Activated T-helper 2 cell treated with anti-CD3 and anti-CD28 coated beads, Interferon-gamma antibody, Interleukin-2, Interleukin-4, amounts not matched to agents 10 μg/mL and 5 μg/mL and 100 μg/mL, durations not matched to agents 14 hours and 24 hours and 36 hours (primary cell): ENCODE results near the gene MARCHF3. TPM values are rescaled to one million over a fixed set of nuclear protein-coding genes. Genes with fewer than 3 reads are reported as not detected.
A peak's percentile ranks its signal among the peaks of the same experiment; 100 is the strongest.
"Not testable (repeated sequence)": the region's sequence is repeated elsewhere in the genome, so short reads cannot be mapped to it uniquely, and the experiment has no call there.

ENCODE experiments used
- DNase-seq: peaks from one replicate; pipeline ENCODE4 v3.0.0; 2021; ENCODE audit warnings: low spot score
- H3K27ac Mint-ChIP-seq: one replicate; pipeline ENCODE4 v1.8.0; 2021; ENCODE audit warnings: mixed read lengths
- H3K27me3 Mint-ChIP-seq: one replicate; pipeline ENCODE4 v1.8.0; 2021; ENCODE audit warnings: low read depth, mixed read lengths
- H3K36me3 Mint-ChIP-seq: one replicate; pipeline ENCODE4 v1.8.0; 2021; ENCODE audit warnings: low read depth, mixed read lengths
- H3K4me1 Mint-ChIP-seq: one replicate; pipeline ENCODE4 v1.8.0; 2021; ENCODE audit warnings: low read depth, mixed read lengths
- H3K4me3 Mint-ChIP-seq: one replicate; pipeline ENCODE4 v1.8.0; 2021; ENCODE audit warnings: low read depth, mild to moderate bottlenecking, moderate library complexity, mixed read lengths
- H3K9me3 Mint-ChIP-seq: one replicate; pipeline ENCODE4 v1.8.0; 2021; ENCODE audit warnings: mixed read lengths
- intact Hi-C: fragments of 100-400 bp; cut with micrococcal nuclease; formaldehyde crosslinking; loops from one replicate; pipeline ENCODE4 v1.15.1; 2023
- total RNA-seq: library from RNA; stranded (reverse); gene quantifications from 2 replicates; pipeline ENCODE4 v1.2.3, GENCODE V29; 2022

The MARCHF3 gene
- total RNA-seq, 1 donor from 2014 or later = 1.9 TPM

DNA sequence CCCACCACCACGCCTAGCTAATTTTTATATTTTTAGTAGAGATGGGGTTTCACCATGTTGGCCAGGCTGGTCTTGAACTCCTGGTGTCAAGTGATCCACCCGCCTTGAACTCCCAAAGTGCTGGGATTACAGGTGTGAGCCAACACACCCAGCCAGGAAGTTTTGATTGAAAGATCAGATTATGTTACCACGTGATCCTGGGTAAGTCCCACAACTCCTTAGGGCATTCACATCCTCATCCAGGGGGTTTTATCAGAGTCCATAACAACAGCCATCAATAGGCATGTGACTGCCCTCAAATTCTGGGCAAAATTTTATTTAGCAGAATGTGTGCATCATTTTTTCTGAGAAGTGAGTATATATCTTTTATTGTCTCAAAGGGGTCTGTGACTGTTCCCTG is 25.1 kb downstream of the MARCHF3 start:
- H3K27me3 Mint-ChIP-seq, H3K4me3 Mint-ChIP-seq, H3K27ac Mint-ChIP-seq, DNase-seq, intact Hi-C loops, H3K36me3 Mint-ChIP-seq, H3K4me1 Mint-ChIP-seq, H3K9me3 Mint-ChIP-seq: not testable (repeated sequence)

DNA sequence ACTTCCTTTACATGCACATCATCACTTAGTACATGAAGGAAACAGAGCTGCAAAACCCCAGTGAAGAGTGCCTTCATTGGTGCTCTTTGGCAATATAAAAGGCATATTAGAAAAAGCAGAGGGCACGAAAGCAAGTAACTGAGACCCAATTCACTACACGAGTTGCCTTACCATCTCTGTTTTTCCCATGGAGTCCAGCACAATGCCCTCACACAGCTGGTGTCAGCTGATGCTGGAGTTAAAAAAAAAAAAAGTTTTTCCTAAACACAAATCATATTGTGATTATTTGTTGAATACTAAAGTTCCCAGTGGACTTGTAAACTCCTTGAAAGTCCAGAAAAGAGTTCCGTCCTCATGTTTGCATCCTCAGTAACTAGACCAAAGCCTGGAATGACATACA is 25.6 kb downstream of the MARCHF3 start:
- intact Hi-C loops = no loop called here

DNA sequence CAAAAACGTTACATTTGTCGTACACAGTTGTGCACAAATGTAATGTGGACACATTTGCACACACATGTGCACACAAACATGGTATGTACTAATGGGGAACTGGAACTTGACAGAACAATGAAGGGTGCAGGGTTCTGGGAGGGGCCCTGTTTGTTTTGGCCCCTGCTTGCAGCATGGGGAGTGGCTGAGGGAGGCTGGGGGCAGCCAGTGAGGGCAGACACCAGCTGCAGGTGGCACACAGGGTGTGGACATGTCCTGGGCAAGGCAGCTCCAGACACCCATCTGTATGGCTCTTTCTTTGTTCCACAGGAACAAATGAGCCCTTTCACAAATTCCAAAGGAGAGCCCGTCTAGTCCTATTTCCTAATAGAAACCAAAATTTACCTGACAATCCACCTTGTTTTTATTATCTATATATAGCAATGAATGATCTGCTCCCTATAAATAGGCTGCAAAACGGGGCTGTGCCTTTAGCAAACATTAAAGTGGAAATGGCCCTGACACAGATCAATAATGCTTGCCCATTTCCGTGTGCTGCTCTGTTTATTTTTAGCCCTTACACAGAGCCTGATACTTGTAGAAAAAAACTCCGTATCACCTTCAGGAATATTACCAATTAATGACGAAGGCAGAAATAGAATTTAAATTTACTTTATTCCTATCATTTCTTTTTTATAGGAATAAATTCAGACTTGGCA is 26.4 kb downstream of the MARCHF3 start:
- no peaks in the 10 kb centered on the region for H3K27me3 Mint-ChIP-seq
- no peak for DNase-seq
- no peak overlapping the region for H3K27ac Mint-ChIP-seq
- no peaks in the 10 kb centered on the region for H3K36me3 Mint-ChIP-seq
- H3K4me3 Mint-ChIP-seq = no peak overlapping the region
- intact Hi-C loops = no loop called here
- H3K4me1 Mint-ChIP-seq = no peaks in the 10 kb centered on the region
- H3K9me3 Mint-ChIP-seq = no peaks in the 10 kb centered on the region

More for the DNA sequence above, 25.6 kb downstream of the MARCHF3 start:
- H3K9me3 Mint-ChIP-seq = no peaks in the 10 kb centered on the region
- H3K4me1 Mint-ChIP-seq = peaks cover 2% of the 10 kb centered on the region
- H3K36me3 Mint-ChIP-seq = no peaks in the 10 kb centered on the region
- no peak for DNase-seq
- H3K4me3 Mint-ChIP-seq = no peak overlapping the region
- no peaks in the 10 kb centered on the region for H3K27me3 Mint-ChIP-seq
- H3K27ac Mint-ChIP-seq = no peak overlapping the region

DNA sequence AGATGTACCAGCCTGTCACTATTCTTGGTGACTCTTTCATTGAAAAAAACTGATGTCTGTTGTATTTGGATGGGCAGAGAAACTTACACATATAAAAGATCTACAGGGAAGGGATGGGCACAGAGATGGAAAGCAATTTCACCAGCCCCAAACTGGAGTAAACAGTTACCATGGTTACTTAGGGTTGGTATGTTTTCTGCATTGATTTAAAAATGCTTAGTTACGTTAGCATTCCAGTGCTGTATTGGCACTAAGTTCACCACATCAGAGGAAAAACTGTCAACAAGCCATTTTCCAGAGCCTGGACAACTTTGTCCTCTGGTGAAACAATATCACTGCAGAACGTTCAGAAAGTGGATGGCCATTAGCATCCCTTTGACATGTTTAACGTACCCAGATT is 28.0 kb downstream of the MARCHF3 start:
- DNase-seq = no peak
- no peaks in the 10 kb centered on the region for H3K9me3 Mint-ChIP-seq
- H3K4me1 Mint-ChIP-seq = no peaks in the 10 kb centered on the region
- no peaks in the 10 kb centered on the region for H3K27me3 Mint-ChIP-seq
- no peak overlapping the region for H3K27ac Mint-ChIP-seq
- no peak overlapping the region for H3K4me3 Mint-ChIP-seq
- no peaks in the 10 kb centered on the region for H3K36me3 Mint-ChIP-seq
- intact Hi-C loops = no loop called here

DNA sequence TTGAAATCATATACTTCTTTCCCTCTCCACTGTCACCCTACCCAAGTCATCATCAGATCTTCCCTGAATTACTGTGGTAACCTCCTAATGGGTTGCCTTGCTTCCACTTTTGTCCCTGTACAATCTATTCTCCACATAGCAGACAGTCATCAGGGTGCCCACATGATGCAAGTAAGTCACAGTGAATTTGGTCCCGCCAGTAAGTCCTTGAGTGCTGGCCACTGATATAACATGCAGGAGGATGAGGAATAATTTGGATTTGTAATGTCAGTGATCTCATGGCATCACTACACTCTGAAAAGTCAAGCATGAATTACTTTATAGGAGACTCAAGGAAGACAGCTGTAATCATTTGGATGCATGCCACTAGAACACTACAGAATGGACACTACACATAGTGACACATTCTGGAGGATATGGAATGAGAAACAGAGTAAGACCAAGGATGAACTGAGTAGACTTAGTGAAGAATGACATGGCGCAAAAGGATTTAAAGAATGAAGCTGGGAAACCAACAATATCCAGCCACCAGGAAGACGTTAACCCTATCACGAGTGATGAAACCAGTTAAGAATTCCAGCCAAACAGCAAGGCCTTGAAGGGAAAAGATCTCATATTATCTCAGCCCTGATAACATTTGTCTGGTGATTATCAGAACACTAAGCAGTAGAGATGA is 28.6 kb downstream of the MARCHF3 start:
- no peak overlapping the region for H3K4me3 Mint-ChIP-seq
- no peaks in the 10 kb centered on the region for H3K4me1 Mint-ChIP-seq
- no peaks in the 10 kb centered on the region for H3K9me3 Mint-ChIP-seq
- H3K36me3 Mint-ChIP-seq = no peaks in the 10 kb centered on the region
- H3K27me3 Mint-ChIP-seq = no peaks in the 10 kb centered on the region
- intact Hi-C loops = no loop called here
- H3K27ac Mint-ChIP-seq = no peak overlapping the region
- no peak for DNase-seq

DNA sequence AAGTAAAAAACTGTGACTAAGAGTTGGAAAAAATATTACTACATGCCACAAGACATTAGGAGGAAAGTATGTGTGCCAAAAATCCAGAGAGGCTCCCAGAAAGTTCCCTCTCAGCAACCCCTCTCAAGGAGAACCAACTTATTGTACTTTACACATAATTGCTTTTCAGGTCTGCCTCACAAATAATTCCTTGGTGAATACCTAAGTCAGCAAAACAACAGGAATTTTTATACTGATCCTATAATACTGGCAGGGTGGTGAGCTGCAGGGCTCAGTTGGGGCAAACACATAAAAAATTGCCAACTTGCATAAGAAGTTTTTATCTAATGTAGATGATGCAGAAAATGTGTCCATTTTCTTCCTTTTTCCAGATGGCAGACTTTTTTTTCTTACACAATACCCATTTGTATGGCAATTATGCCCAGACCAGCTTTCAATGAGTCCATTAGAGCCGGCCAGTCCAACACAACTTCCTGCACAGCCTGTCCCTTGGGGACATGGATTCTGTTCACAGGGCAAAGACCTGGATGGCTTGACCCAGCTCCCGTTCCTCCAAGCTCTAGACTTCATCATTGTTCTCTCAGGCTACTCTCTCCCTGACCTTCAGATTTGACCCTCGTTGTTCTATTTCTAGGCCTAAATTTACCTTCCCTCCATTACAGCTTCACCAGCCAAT is 31.3 kb downstream of the MARCHF3 start:
- Mint-ChIP-seq H3K27ac (no peak overlapping the region), H3K36me3 (no peaks in the 10 kb centered on the region), H3K4me3 (no peak overlapping the region), H3K4me1 (no peaks in the 10 kb centered on the region), H3K27me3 (no peaks in the 10 kb centered on the region), H3K9me3 (no peaks in the 10 kb centered on the region)
- intact Hi-C loops = no loop called here
- DNase-seq = no peak

DNA sequence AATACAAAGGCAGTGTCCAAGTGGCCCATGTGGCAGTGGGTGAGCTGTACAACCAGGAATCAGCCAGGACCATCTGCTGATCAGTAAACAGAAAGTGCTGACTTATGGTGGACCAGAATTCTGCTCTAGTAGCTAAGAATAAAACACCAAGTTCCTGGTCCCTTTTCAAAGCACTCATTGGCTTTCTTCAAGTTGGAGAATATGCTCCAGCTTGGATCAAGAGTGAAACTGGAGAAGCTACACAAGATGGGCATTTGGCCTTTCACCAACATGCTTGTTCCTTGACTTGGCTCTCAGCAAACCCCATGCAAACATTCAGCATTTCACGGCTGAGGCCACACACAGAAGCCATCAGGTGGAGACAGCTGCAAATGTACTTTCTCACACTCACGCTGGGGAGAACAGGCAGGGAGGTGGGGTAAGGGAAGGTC is 32.1 kb downstream of the MARCHF3 start:
- DNase-seq = no peak
- no peak overlapping the region for H3K27ac Mint-ChIP-seq
- H3K9me3 Mint-ChIP-seq = no peaks in the 10 kb centered on the region
- H3K4me1 Mint-ChIP-seq = no peaks in the 10 kb centered on the region
- H3K4me3 Mint-ChIP-seq = no peak overlapping the region
- intact Hi-C loops = no loop called here
- H3K27me3 Mint-ChIP-seq = no peaks in the 10 kb centered on the region
- no peaks in the 10 kb centered on the region for H3K36me3 Mint-ChIP-seq

DNA sequence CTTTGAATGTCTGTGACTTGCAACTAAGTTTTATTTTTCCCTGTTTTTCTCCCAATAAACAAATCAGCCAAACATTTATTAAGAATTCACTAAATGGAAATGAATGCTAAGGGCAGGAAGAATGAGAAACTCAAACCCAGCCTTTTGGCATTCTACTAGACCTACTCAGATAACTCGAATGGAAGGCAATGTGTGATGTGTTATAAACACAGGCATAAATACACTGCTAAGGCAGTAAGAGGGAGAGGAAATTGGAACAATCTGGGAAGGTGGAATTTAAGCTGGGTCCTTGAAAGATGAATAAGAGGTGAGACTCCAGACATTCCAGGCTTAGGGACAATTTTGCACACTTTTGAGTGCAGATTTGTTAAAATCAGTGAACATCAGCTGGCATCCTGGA is 34.7 kb downstream of the MARCHF3 start:
- intact Hi-C loops = no loop called here
- H3K36me3 Mint-ChIP-seq = no peaks in the 10 kb centered on the region
- no peak for DNase-seq
- H3K4me1 Mint-ChIP-seq = no peaks in the 10 kb centered on the region
- no peaks in the 10 kb centered on the region for H3K27me3 Mint-ChIP-seq
- H3K9me3 Mint-ChIP-seq = peaks cover 4% of the 10 kb centered on the region
- H3K27ac Mint-ChIP-seq = no peak overlapping the region
- no peak overlapping the region for H3K4me3 Mint-ChIP-seq

DNA sequence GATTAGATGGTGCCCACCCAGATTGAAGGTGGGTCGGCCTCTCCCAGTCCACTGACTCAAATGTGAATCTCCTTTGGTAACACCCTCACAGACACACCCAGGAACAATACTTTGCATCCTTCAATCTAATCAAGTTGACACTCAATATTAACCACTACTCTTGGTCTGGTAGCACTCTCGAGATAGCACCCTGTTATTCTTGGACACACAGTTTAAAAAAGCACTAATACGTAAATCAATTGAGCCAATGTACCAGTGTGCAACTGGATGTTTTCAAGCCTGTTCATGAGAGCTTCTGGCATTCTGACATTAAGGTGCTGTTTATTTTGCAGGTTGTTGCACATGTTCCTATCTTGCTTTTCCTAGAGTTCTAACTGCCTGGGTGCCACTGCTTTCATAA is 35.3 kb downstream of the MARCHF3 start:
- peaks cover 7% of the 10 kb centered on the region for H3K9me3 Mint-ChIP-seq
- H3K4me3 Mint-ChIP-seq = no peak overlapping the region
- H3K27me3 Mint-ChIP-seq = no peaks in the 10 kb centered on the region
- DNase-seq = no peak
- no peaks in the 10 kb centered on the region for H3K4me1 Mint-ChIP-seq
- H3K36me3 Mint-ChIP-seq = no peaks in the 10 kb centered on the region
- no peak overlapping the region for H3K27ac Mint-ChIP-seq
- intact Hi-C loops = no loop called here

DNA sequence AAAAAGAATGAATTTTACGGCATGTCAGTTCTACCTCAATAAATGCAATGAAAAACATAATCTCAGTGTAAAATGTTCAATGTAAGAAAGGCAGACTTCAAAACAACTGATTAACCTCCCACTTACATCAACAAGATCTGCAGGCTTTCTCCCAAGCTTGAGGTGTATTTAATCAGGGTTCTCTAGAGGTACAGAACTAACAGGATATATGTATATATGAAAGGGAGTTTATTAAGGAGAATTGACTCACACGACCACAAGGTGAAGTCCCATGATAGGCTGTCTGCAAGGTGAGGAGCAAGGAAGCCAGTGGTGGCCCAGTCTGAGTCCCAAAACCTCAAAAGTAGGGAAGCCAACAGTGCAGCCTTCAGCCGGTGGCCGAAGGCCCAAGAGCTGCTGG is 35.9 kb downstream of the MARCHF3 start:
- Mint-ChIP-seq H3K4me3 (no peak overlapping the region), H3K36me3 (no peaks in the 10 kb centered on the region), H3K27ac (no peak overlapping the region), H3K4me1 (no peaks in the 10 kb centered on the region), H3K27me3 (no peaks in the 10 kb centered on the region), H3K9me3 (peaks cover 7% of the 10 kb centered on the region)
- DNase-seq = no peak
- intact Hi-C loops = no loop called here

DNA sequence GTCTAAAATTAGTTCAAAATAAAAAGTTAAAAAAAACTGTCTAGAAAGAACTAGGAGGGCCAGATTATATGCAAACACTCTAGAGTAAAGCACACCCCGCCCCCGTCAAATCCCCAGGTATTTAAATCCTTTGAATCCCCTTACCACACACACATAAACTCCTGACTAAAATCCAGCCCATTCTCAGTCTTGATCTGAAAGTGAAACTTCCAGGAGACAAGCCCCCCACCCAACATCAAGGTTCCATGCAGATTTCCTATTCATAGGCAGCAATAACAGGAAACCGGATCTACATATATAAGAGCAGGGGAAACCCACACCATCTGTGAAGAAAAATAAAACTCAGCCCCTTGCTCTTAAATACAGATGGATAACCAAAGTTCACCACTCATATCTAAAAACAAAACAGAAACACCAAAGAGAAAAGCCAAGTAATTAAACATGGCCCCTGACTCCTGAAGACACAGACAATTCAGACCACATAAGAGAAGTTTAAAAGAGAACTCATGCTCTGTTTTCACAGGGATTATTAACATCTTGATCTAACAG is 42.3 kb downstream of the MARCHF3 start:
- peak overlapping the region; percentile 50 for H3K27ac Mint-ChIP-seq
- no peaks in the 10 kb centered on the region for H3K27me3 Mint-ChIP-seq
- peaks cover 7% of the 10 kb centered on the region for H3K9me3 Mint-ChIP-seq
- H3K4me1 Mint-ChIP-seq = peaks cover 13% of the 10 kb centered on the region
- intact Hi-C loops = loop anchor here (1.0 to 10.0 kb wide), 3 partner anchors 25 to 87 kb away; partner anchors contain the start of genes C5orf63 and MARCHF3
- peak; percentile 15 for DNase-seq
- H3K36me3 Mint-ChIP-seq = no peaks in the 10 kb centered on the region
- no peak overlapping the region for H3K4me3 Mint-ChIP-seq

DNA sequence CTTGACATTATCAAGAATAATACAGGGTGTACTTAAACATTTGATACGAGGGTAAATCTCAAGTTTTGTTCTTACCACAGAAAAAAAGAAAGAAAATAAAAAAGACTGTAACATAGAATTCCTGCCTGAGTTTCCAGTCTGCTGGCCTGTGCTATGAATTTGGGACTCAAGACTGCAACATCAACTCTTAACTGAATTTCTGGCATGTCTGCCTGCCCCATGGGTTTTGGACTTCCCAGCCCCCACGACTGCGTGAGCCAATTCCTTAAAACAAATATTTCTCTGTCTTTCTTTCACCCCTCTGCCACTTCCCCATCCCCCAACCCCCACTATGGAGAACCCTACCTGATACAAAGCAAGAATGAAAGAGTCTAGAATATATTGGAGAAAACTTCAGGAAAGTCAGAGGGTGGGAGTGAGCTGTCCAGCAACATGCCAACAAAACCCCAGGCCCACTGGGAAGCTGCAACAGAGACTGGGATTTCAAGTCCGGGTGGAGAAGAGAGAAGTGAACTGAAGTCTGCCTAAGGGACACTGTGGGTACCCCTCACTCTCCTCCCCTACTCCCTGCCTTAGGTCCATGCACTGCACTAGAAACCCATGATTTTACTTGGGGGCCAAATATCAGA is 43.0 kb downstream of the MARCHF3 start:
- no peak for DNase-seq
- Mint-ChIP-seq H3K36me3 (no peaks in the 10 kb centered on the region), H3K9me3 (peaks cover 7% of the 10 kb centered on the region), H3K27me3 (no peaks in the 10 kb centered on the region), H3K27ac (peak overlapping the region; percentile 4), H3K4me1 (peaks cover 13% of the 10 kb centered on the region), H3K4me3 (no peak overlapping the region)
- intact Hi-C loops = loop anchor here (10.0 kb wide), 1 partner anchor 87 kb away; the partner anchor contains the start of gene C5orf63
